Measurements from ENCODE around the gene PDCD10.

Gene PDCD10

DNA sequence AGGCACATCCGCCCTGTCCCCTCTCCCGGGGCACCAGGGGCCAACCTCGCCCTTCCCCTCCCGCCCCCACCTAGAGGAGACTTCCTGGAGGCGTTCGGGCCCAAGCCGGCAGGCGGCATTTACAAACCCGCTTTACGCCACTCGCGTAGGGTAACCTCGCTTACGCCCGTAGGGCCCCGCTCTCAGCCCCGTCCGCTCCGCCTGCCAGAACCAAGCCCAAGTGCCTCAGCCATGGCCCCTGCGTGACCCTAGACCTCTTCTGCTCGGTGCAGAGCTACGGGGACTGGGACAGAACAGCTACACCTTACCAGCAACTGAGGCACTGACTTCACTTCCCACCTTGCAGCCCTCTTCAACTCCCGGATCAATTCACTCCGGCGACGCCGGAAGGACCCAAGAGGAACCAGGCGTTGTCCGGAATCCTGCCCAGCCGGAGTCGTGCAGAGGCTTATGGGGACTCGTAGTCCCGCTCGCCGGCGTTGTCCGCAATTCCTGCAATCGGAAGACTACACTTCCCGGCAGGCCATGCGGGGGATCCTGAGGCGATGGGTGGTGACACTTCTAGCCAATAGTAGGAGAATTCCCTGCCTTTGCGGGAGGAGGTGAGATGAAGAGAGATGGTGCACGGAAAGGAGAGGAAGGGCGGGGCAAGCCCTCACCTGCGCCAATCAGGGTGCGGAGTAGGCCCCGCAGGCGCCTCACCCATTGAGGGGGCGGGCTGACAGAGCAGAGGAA lies at the start of gene PDCD10:
TSS of gene PDCD10 (minus strand) at position 395 of the 735 bp plus-strand sequence. CDS start 14,735 bp downstream, outside the sequence.
- DNase-seq (ENCODE audit: low read depth in 2 of 3, low spot score in 2 of 3), result peak; percentile 72 to 93 (median 86)

DNA sequence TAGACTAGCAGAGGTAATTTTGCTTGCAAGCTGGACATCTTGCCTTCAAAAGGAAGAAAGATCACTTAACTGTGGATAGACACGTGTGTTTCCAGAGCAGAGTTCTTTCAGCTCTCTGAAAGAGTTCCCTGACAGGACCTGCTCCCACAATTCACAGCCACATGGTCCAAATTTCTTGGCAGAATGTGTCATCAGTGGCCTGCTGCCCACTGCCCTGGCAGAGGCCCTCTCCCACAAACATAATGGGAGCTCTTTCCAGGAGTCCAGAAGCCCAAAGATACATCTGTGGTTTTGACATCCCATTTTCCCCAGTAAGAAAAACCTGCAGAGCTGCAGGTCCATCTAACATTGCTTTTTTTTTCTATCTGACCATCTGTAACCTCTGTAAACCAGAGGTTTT lies 49.1 kb upstream of the PDCD10 start:
- no peak for DNase-seq (ENCODE audit: low read depth in 2 of 3, low spot score in 2 of 3)

DNA sequence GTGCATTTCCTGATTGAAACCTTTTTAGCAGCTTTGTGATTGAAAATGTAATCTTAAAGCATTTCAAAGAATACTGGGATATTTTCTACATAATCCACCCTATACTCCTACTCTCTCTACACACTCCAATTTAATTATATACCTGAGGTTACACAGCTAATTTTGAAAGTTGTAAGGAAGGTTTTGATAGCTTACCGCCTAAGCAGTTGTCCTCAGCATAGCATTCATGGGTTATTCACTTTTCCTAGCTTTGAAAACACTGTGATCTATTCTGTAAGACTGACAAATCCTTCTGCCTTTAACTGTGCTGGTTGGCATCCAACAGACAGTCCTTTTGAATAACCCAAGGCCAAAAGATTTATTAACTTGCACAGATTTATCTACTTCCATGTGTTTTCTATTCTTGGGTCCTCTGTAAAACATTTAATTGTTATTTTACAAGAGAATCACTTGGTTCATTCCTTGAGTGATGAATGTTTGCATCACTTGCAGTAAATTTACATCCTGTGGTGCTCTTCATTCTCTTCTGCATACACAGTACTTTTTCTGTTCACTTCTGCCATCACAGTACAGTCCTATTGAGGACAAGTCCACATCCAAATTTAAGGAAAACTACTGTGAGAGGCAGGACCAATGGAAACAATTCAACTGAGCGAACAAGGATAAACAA lies 45.7 kb upstream of the PDCD10 start:
- no peak for DNase-seq (ENCODE audit: low read depth in 2 of 3, low spot score in 2 of 3)

GRCh38 chr3:167777356-167777755 lies 42.7 kb upstream of the PDCD10 start:
- DNase-seq (ENCODE audit: low read depth in 2 of 3, low spot score in 2 of 3), result no peak

DNA sequence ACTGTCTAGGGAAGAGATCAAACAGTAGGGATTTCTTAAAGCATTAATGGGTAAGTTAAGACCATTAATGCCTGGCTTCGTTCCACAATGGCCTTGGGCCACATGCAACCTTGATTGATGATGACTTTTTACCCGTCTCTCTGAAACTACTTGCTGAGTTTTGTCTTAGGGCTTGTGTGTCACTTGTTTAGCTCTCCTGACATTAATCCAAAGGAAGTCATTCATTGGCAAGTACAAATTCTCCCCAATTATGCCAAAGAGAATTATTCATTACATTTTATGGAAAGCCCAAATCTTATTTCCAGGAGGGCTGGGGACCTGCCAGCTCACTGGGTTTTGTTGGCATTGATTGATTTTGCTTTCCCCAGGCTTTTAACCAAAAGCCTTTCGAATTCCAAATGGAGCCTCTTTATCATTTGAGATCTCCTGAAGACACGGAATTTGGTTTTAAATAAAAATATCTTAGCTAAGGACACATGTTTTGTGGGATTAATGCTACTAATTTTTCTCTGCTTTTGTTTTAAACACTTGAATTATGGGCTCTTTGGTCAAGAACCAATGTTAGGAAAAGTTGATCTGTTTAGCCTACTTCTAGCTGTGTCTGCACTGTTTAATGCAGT lies 41.5 kb upstream of the PDCD10 start:
- DNase-seq (ENCODE audit: low read depth in 2 of 3, low spot score in 2 of 3), result no peak

DNA sequence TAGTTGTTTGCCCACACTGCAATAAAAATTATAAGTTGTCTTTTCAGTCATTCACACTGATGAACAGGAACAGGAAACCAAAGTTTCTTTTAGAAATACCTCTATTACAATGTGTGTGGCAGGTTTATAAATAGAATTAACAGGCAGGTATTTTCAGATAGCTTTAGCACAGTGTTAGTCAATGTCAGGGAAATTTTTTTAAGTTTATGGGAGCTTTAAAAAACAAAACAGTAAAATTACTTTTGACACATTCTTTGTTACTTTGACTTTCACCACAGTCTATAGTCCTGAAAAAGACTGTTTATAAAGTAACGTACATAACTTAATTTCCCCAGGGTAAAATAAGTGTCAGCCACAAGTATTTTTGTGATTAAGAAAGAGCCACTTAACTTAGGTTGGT lies 38.9 kb upstream of the PDCD10 start:
- no peak for DNase-seq (ENCODE audit: low read depth in 2 of 3, low spot score in 2 of 3)

DNA sequence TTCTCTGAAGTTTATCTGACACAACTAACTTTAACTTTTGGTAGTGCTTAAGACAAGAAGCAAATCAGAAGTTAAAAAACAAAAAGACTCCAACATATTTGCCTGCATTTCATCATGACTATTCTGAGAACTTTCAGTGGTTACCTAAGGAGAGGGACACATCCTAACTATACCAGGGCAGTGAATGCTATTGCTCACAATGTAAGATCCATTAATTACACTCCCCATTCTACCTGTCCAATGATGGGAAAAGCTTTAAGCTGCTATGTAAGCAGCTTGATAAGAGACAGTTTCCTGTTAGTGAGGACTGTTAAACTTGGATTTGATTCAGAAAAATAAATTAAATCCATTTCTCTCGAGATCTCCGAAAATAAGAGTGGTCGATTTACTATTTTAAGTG lies 38.3 kb upstream of the PDCD10 start:
- no peak for DNase-seq (ENCODE audit: low read depth in 2 of 3, low spot score in 2 of 3)

GRCh38 chr3:167762296-167762695 lies 27.6 kb upstream of the PDCD10 start:
- no peak for DNase-seq (ENCODE audit: low read depth in 2 of 3, low spot score in 2 of 3)

DNA sequence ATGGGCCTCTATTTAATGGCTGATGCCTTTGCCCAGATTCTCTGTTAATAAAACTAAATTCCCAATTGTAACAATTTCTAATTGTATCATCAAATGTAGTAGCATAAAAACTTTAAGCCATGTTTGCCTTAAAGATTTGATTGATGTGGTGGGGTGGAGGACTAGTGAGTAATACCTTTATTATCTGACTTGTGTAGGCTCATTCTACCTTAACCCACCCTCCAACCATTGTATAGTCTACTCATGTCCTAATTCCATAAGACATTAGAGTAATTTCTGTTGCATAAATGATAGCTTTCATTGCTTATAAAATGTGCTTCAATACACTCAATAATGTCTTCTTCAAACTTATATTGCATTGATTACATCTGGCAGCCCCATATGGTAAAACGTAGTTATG lies 26.6 kb upstream of the PDCD10 start:
- DNase-seq (ENCODE audit: low read depth in 2 of 3, low spot score in 2 of 3), result no peak

GRCh38 chr3:167754049-167754448 lies 19.4 kb upstream of the PDCD10 start:
- DNase-seq (ENCODE audit: low read depth in 2 of 3, low spot score in 2 of 3), result no peak

DNA sequence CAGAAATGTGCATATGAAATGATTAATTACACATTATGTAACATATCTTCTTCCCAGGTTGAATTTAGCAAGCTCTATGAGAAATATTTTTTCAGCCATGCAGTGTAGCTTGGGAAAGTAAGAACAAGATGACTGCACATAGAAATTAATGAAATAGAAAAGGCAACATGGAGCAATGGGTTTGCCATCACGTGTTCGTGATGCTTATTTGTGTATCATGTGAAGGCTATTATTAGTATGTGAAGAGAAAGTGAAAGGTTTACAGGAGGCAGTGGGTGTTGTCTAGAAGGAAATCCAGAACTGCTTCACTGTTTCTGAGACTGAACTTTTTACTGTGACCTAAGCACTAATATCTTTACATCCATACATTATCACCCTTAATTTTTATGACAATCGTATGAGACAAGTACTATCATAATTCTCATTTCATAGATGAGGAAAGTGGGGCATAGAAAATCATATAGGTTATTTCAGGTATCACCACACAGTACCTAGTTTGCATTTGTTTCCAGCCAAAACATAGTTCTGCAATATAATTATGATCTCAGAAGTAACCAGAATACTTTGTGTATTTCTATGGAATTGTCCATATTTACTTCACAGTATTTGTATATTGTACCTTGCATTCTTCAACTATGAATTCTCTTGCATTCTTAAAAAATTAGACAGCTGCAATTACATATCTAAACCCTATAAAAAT lies 15.7 kb upstream of the PDCD10 start:
- DNase-seq (ENCODE audit: low read depth in 2 of 3, low spot score in 2 of 3), result no peak

GRCh38 chr3:167749728-167750127 lies 15.0 kb upstream of the PDCD10 start:
- no peak for DNase-seq (ENCODE audit: low read depth in 2 of 3, low spot score in 2 of 3)

GRCh38 chr3:167749209-167749608 lies 14.5 kb upstream of the PDCD10 start:
- no peak for DNase-seq (ENCODE audit: low read depth in 2 of 3, low spot score in 2 of 3)

DNA sequence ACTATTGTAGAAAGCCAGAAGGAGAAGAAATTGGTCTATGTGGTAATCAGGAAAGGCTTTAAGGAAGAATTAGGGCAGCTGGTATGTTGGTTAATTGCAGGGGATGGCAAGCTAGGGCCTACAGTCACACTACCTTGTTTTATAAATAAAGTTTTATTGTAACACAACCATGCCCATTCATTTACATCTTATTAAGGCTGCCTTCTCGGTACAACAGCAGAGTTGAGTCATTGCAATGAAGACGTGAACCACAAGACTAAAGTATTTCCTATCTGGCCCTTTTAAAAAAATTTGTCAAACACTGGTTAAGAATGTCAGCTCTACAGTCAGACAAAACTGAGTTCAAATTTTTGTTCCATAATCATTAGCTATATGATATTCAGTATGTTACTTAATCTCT lies 9.1 kb upstream of the PDCD10 start:
- no peak for DNase-seq (ENCODE audit: low read depth in 2 of 3, low spot score in 2 of 3)

DNA sequence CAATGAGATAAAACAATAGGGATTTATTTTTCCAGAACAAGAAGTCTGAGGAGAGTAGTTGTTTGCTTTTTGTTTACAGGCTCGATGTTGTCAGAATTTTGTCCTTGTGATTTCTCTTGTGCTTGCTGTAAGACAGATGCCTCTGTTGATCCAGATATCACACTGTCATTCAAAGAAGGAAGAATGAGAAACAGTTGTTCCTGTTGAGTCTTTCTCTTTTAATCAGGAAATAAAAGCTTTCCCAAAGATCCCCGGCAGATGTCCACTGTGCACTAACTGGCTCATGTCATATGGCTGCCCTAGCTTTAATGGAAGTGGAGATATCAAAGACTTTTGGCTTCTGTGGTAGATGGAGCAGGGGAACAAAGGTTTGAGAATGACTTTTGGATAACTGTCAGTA lies 7.6 kb upstream of the PDCD10 start:
- DNase-seq (ENCODE audit: low read depth in 2 of 3, low spot score in 2 of 3), result no peak

GRCh38 chr3:167740961-167741587 lies 6.4 kb upstream of the PDCD10 start:
- DNase-seq (ENCODE audit: low read depth in 2 of 3, low spot score in 2 of 3), result no peak

GRCh38 chr3:167739190-167739810 lies 4.6 kb upstream of the PDCD10 start:
- DNase-seq (ENCODE audit: low read depth in 2 of 3, low spot score in 2 of 3), result no peak

DNA sequence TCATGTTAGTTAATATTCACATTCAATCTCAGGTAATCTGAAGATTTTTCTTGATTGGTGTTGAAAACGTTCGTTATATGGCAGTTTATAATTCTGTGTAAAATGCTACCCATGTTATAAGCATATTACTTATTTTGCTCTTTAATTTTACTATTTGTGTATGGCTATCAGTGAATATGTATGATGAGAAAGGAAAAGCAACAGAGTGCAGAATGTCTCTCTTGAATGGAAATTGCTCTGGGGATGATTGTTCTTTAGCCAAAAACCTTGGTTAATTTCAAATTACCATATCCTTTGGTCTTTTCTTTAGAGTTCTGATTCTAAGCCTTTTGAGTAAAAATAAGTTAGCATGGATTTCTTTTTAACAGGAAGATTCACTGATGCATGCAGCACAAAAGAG lies 3.3 kb upstream of the PDCD10 start:
- no peak for DNase-seq (ENCODE audit: low read depth in 2 of 3, low spot score in 2 of 3)

GRCh38 chr3:167736997-167737396 lies 2.3 kb upstream of the PDCD10 start:
- DNase-seq (ENCODE audit: low read depth in 2 of 3, low spot score in 2 of 3), result no peak

DNA sequence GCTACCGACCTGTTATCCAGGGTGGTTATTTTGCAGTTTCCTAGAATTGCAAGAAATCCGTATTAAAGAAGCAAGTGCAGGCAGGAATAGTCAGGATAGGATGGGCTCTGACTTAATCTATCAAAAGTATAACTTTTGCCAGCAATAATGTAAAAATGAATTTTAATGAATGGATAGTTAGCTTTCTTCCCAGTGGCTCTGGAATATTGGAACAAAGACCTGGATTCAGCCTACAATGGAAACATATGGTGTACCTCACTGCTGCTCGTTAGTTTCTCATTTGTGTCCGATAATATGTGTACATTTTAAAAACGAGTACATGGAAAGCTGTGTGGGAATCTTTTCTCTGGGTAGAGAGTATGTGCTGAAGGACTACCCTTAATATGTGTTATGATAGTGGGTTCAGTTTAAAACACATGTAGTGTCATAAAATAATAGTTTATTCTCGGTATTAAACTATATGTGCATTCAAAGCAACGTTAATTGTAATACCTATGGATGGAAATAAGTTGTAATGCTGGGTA lies 1.6 kb upstream of the PDCD10 start:
- DNase-seq (ENCODE audit: low read depth in 2 of 3, low spot score in 2 of 3), result no peak

Measured in activated CD8-positive, alpha-beta memory T cell treated with anti-CD3 and anti-CD28 coated beads for 48 hours (primary cell).